ENCODE measurements around the gene AANAT.

Gene AANAT

GRCh38 chr17:76469991-76470739 is 2.8 kb downstream of the AANAT start:
- no peak overlapping the region for H3K4me3 ChIP-seq (ENCODE audit: low read depth, low read length)
- no peak for TF ChIP-seq CTCF (IDR thresholded peaks at IDR 0.05; ENCODE audit: low read depth, low read length)

GRCh38 chr17:76471498-76472257 is 4.3 kb downstream of the AANAT start:
- TF ChIP-seq CTCF (IDR thresholded peaks at IDR 0.05; ENCODE audit: low read depth, low read length), result no peak
- no peak overlapping the region for H3K4me3 ChIP-seq (ENCODE audit: low read depth, low read length)

- no peak for TF ChIP-seq CTCF (IDR thresholded peaks at IDR 0.05; ENCODE audit: low read depth, low read length)
- H3K4me3 ChIP-seq (ENCODE audit: low read depth, low read length), result no peak overlapping the region
Observed at GRCh38 chr17:76472258-76472645, 4.8 kb downstream of the AANAT start.

GRCh38 chr17:76472726-76473125 is 5.3 kb downstream of the AANAT start:
- no peak for TF ChIP-seq CTCF (IDR thresholded peaks at IDR 0.05; ENCODE audit: low read depth, low read length)
- no peak overlapping the region for H3K4me3 ChIP-seq (ENCODE audit: low read depth, low read length)

GRCh38 chr17:76473541-76473985 is 6.2 kb downstream of the AANAT start:
- H3K4me3 ChIP-seq (ENCODE audit: low read depth, low read length), result no peak overlapping the region
- TF ChIP-seq CTCF (IDR thresholded peaks at IDR 0.05; ENCODE audit: low read depth, low read length), result no peak; the same call in 1 of the 2 replicates

- TF ChIP-seq CTCF (IDR thresholded peaks at IDR 0.05; ENCODE audit: low read depth, low read length), result no peak
Observed at GRCh38 chr17:76474238-76474637, 6.8 kb downstream of the AANAT start.

GRCh38 chr17:76474894-76475293 is 7.5 kb downstream of the AANAT start:
- no peak overlapping the region for H3K4me3 ChIP-seq (ENCODE audit: low read depth, low read length)
- no peak for TF ChIP-seq CTCF (IDR thresholded peaks at IDR 0.05; ENCODE audit: low read depth, low read length)

More at GRCh38 chr17:76474238-76474637, 6.8 kb downstream of the AANAT start:
- H3K4me3 ChIP-seq (ENCODE audit: low read depth, low read length), result no peak overlapping the region
